Activated CD8-positive, alpha-beta memory T cell treated with anti-CD3 and anti-CD28 coated beads, Interleukin-2, amount 50 U/mL, for 48 hours (primary cell): Measurements from ENCODE around the gene QKI.
"Not testable (repeated sequence)": the region's sequence is repeated elsewhere in the genome, so short reads cannot be mapped to it uniquely, and the experiment has no call there.

ENCODE experiments used
- DNase-seq: peaks from one replicate; pipeline ENCODE4 v3.0.0-alpha.2; 2020

The QKI gene

GRCh38 chr6:163414117-163414945, at the start of gene QKI:
Gene QKI, plus strand, starts transcription at chr6:163414718. Its CDS starts 476 bp downstream, at chr6:163415194.
- peak; percentile 88 for DNase-seq

- DNase-seq = no peak
Observed at GRCh38 chr6:163366288-163366687, 48.2 kb upstream of the QKI start.

- no peak for DNase-seq
Observed at GRCh38 chr6:163367497-163368183, 46.9 kb upstream of the QKI start.

GRCh38 chr6:163369141-163369540, 45.4 kb upstream of the QKI start:
- no peak for DNase-seq

GRCh38 chr6:163369628-163370365, 44.7 kb upstream of the QKI start:
- no peak for DNase-seq

GRCh38 chr6:163370464-163371117, 43.9 kb upstream of the QKI start:
- DNase-seq = no peak

- no peak for DNase-seq
Observed at GRCh38 chr6:163371129-163371528, 43.4 kb upstream of the QKI start.

GRCh38 chr6:163373240-163373639, 41.3 kb upstream of the QKI start:
- no peak for DNase-seq

- no peak for DNase-seq
Observed at GRCh38 chr6:163375361-163375760, 39.2 kb upstream of the QKI start.

- no peak for DNase-seq
Observed at GRCh38 chr6:163376187-163376586, 38.3 kb upstream of the QKI start.

- DNase-seq = no peak
Observed at GRCh38 chr6:163377561-163377960, 37.0 kb upstream of the QKI start.

GRCh38 chr6:163380216-163380615, 34.3 kb upstream of the QKI start:
- DNase-seq = no peak

GRCh38 chr6:163381118-163381756, 33.3 kb upstream of the QKI start:
- no peak for DNase-seq

- DNase-seq = not testable (repeated sequence)
Observed at GRCh38 chr6:163383396-163383795, 31.1 kb upstream of the QKI start.

- no peak for DNase-seq
Observed at GRCh38 chr6:163383912-163384311, 30.6 kb upstream of the QKI start.

GRCh38 chr6:163384510-163384909, 30.0 kb upstream of the QKI start:
- DNase-seq = no peak

GRCh38 chr6:163385503-163385902, 29.0 kb upstream of the QKI start:
- DNase-seq = not testable (repeated sequence)

- DNase-seq = no peak
Observed at GRCh38 chr6:163386329-163386908, 28.1 kb upstream of the QKI start.

GRCh38 chr6:163387317-163387716, 27.2 kb upstream of the QKI start:
- no peak for DNase-seq

- no peak for DNase-seq
Observed at GRCh38 chr6:163389354-163389753, 25.2 kb upstream of the QKI start.

GRCh38 chr6:163390770-163391169, 23.7 kb upstream of the QKI start:
- no peak for DNase-seq

- DNase-seq = no peak
Observed at GRCh38 chr6:163391985-163392384, 22.5 kb upstream of the QKI start.
